Measurements from ENCODE around the gene M6PR. TPM values are rescaled to one million over a fixed set of nuclear protein-coding genes. Genes with fewer than 3 reads are reported as not detected.

The M6PR gene
- total RNA-seq, 1 experiment from 2014 or later = 241 TPM

GRCh38 chr12:8951744-8952143, 2.3 kb upstream of the M6PR start:
- H3K4me3 Mint-ChIP-seq (ENCODE audit: low read depth, unreplicated experiment) = no peak overlapping the region
- H3K4me1 Mint-ChIP-seq (ENCODE audit: low read depth, unreplicated experiment) = peaks cover 10% of the 10 kb centered on the region
- peaks cover 32% of the 10 kb centered on the region for H3K36me3 Mint-ChIP-seq (ENCODE audit: insufficient read depth, unreplicated experiment)
- no peak for DNase-seq
- no TSS peak for BruUV-seq (replicated peaks)
- no peaks in the 10 kb centered on the region for H3K27me3 Mint-ChIP-seq (ENCODE audit: unreplicated experiment)
- intact Hi-C loops (cut with micrococcal nuclease; ENCODE audit: unreplicated experiment) = loop anchor here (5.0 kb wide), 1 partner anchor 86 kb away; no protein-coding TSS in a partner anchor
- CTCF ChIA-PET = no interaction called here
- no peak for TF ChIP-seq CTCF (IDR thresholded peaks at IDR 0.05; ENCODE audit: unreplicated experiment)
- peaks cover 6% of the 10 kb centered on the region for H3K9me3 Mint-ChIP-seq (ENCODE audit: low read depth, unreplicated experiment)
- no peak overlapping the region for H3K27ac Mint-ChIP-seq (ENCODE audit: unreplicated experiment)

GRCh38 chr12:8950702-8951478, 1.4 kb upstream of the M6PR start:
- TF ChIP-seq CTCF (IDR thresholded peaks at IDR 0.05; ENCODE audit: unreplicated experiment) = no peak
- CTCF ChIA-PET = interaction anchor here (0.6 kb wide), 1 partner anchor 88 kb away, joined by 3 read pairs; no protein-coding TSS in a partner anchor
- intact Hi-C loops (cut with micrococcal nuclease; ENCODE audit: unreplicated experiment) = loop anchor here (5.0 kb wide), 1 partner anchor 86 kb away; no protein-coding TSS in a partner anchor
- H3K27me3 Mint-ChIP-seq (ENCODE audit: unreplicated experiment) = no peaks in the 10 kb centered on the region
- H3K4me1 Mint-ChIP-seq (ENCODE audit: low read depth, unreplicated experiment) = peaks cover 18% of the 10 kb centered on the region
- no TSS peak for BruUV-seq (replicated peaks)
- peak overlapping the region; percentile 87 for H3K4me3 Mint-ChIP-seq (ENCODE audit: low read depth, unreplicated experiment)
- H3K9me3 Mint-ChIP-seq (ENCODE audit: low read depth, unreplicated experiment) = peaks cover 6% of the 10 kb centered on the region
- H3K36me3 Mint-ChIP-seq (ENCODE audit: insufficient read depth, unreplicated experiment) = peaks cover 40% of the 10 kb centered on the region
- no peak for DNase-seq
- H3K27ac Mint-ChIP-seq (ENCODE audit: unreplicated experiment) = peak overlapping the region; percentile 87

GRCh38 chr12:8950221-8950527, 729 bp upstream of the M6PR start:
- peak overlapping the region; percentile 87 for H3K27ac Mint-ChIP-seq (ENCODE audit: unreplicated experiment)
- CTCF ChIA-PET = interaction anchor here (0.6 to 1.8 kb wide), 5 partner anchors 38 to 100 kb away, joined by 3 to 7 read pairs (median 5); no protein-coding TSS in a partner anchor
- peaks cover 20% of the 10 kb centered on the region for H3K4me1 Mint-ChIP-seq (ENCODE audit: low read depth, unreplicated experiment)
- TSS peak; percentile 53 for BruUV-seq (replicated peaks)
- no peaks in the 10 kb centered on the region for H3K27me3 Mint-ChIP-seq (ENCODE audit: unreplicated experiment)
- H3K36me3 Mint-ChIP-seq (ENCODE audit: insufficient read depth, unreplicated experiment) = peaks cover 40% of the 10 kb centered on the region
- H3K9me3 Mint-ChIP-seq (ENCODE audit: low read depth, unreplicated experiment) = peaks cover 6% of the 10 kb centered on the region
- intact Hi-C loops (cut with micrococcal nuclease; ENCODE audit: unreplicated experiment) = loop anchor here (5.0 kb wide), 1 partner anchor 87 kb away; no protein-coding TSS in a partner anchor
- peak overlapping the region; percentile 87 for H3K4me3 Mint-ChIP-seq (ENCODE audit: low read depth, unreplicated experiment)
- DNase-seq = no peak
- no peak for TF ChIP-seq CTCF (IDR thresholded peaks at IDR 0.05; ENCODE audit: unreplicated experiment)

GRCh38 chr12:8948701-8949341, 624 bp downstream of the M6PR start:
- Mint-ChIP-seq H3K4me3 (ENCODE audit: low read depth, unreplicated experiment) (peak overlapping the region; percentile 87), H3K36me3 (ENCODE audit: insufficient read depth, unreplicated experiment) (peaks cover 47% of the 10 kb centered on the region)
- TF ChIP-seq CTCF (IDR thresholded peaks at IDR 0.05; ENCODE audit: unreplicated experiment) = no peak

More at GRCh38 chr12:8948701-8949341, 624 bp downstream of the M6PR start:
- Mint-ChIP-seq H3K27ac (ENCODE audit: unreplicated experiment) (peak overlapping the region; percentile 87), H3K9me3 (ENCODE audit: low read depth, unreplicated experiment) (peaks cover 6% of the 10 kb centered on the region), H3K27me3 (ENCODE audit: unreplicated experiment) (no peaks in the 10 kb centered on the region), H3K4me1 (ENCODE audit: low read depth, unreplicated experiment) (peaks cover 20% of the 10 kb centered on the region)
- no peak for DNase-seq
- BruUV-seq (replicated peaks) = TSS peak; percentile 48
- intact Hi-C loops (cut with micrococcal nuclease; ENCODE audit: unreplicated experiment) = no loop called here
- CTCF ChIA-PET = interaction anchor here (0.6 to 1.8 kb wide), 7 partner anchors 10 to 1307 kb away, joined by 3 to 7 read pairs (median 4); partner anchors contain the start of gene A2ML1
